Stimulated activated naive CD8-positive, alpha-beta T cell treated with anti-CD3 and anti-CD28 coated beads, Interleukin-15, Interleukin-2, amounts not matched to agents 100 U/mL and 50 U/mL, for 24 hours (primary cell): Measurements from ENCODE around the gene KIF12.

ENCODE experiments used
- ATAC-seq: fragments of 150-1000 bp; cut with Tn5 transposase; one replicate; pipeline ENCODE4 v1.10.0; 2021
- DNase-seq: peaks from one replicate; pipeline ENCODE4 v3.0.0; 2021

Gene KIF12

GRCh38 chr9:114065304-114065703 lies 33.8 kb downstream of the KIF12 start:
- DNase-seq (no peak), ATAC-seq (no peak)

DNA sequence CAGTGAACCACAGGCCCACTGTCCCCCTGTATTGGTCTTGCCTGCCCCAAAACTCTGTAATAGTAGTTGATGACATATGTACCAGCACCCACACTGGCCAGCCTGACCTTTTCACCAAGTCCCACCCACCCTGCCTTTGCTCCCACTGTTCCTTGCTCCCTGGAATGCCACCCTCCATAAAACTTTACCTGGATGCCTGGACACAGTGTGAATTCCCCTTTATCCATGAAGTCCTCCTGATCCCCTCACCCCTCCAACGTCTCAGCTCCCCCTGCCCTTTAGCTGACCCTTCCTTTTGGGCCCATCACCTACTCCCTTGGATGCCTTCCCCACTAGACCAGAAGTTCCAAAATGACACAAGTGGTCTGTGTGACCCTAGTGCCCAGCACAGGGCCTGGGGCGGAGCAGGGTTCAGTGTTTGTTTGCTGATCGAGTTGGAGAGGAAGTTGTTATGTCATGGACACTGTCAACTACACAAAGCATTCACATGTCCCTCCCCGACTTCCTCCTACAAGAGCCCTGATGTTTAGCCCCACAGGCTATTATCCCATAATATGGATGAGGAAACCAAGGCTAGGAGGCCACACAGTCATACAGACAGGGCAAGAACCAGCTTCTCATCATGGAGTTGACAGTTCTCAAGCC lies 37.1 kb downstream of the KIF12 start:
- DNase-seq: no peak
- ATAC-seq: no peak

- ATAC-seq: no peak
- no peak for DNase-seq
These were observed 37.8 kb downstream of the KIF12 start for GRCh38 chr9:114061292-114061691.

- ATAC-seq (no peak), DNase-seq (no peak)
These were observed 38.4 kb downstream of the KIF12 start for GRCh38 chr9:114060711-114061110.

- DNase-seq (no peak), ATAC-seq (no peak)
These were observed 39.0 kb downstream of the KIF12 start for GRCh38 chr9:114060070-114060469.

GRCh38 chr9:114059047-114059803 lies 39.9 kb downstream of the KIF12 start:
- ATAC-seq (no peak), DNase-seq (no peak)

DNA sequence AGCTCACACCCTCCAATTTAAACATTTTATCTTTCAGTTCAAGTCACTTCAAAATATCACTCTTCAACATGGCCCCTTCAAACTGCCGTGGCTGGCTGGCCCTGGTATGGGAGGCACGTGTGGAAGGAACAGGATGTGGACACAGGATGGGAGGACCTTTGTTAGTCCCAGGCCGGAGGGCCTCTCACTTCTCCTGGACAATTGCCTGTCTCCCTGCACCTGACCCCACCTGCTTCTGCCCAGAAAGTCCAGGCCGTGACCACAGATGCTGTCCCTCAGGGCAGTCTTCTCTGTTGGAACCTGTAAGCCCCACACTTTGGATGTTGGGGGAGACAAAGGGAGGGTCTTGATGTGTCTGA lies 40.4 kb downstream of the KIF12 start:
- no peak for ATAC-seq
- no peak for DNase-seq

DNA sequence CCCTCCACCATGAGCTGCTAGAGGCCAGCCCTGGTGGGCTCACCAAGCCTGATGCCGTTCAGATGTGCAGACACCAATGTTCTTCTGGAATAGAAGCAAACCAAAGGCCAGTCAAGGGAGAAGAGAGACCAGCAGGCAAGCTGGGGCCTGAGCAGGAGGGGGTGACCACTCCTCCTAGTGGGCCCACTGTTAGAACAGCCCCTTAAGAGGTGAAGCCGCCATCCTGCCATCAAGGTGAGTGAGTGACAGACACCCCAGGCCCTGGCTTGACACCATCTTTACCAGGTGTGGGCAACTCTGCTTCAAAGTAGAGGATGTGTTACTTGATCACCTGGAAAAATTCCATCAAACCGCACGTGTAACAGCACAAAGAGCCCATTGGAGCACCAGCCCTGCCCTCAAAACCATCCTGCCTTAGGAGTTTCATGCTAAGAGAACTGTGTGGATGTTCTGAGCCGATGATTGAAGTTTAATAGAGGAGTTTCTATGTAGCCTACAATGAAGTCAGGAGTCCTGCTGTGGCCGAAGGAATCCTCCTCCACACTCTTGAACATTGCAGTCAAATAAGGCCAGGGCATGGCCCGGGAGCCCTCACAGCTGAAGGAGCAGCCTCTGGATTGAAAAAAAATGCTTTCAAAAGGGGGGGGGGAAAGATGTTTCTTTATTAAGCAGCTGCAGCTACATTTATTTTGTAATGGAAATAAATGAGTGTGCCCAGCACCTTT lies 41.8 kb downstream of the KIF12 start:
- no peak for ATAC-seq
- no peak for DNase-seq

DNA sequence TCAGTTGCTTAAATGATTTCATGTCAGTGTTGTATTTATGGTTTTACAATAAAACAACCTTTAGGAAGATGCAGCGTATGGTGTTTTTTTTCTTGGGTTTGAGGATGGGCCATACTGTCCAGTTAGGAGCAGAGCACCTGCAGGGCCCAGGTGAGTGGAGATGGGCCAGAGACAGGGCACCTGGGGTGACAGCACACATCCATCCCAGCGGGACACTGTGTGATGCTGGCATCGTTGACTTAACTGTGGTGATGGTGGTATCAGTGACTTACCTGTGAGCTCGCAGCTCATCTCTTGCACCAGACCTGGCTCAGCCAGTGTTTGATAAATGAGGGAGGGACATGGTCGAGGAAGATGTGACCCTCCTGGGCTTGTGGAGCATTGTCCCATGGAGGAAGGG lies 42.6 kb downstream of the KIF12 start:
- no peak for DNase-seq
- no peak for ATAC-seq

GRCh38 chr9:114055894-114056293 lies 43.2 kb downstream of the KIF12 start:
- DNase-seq (no peak), ATAC-seq (no peak)

DNA sequence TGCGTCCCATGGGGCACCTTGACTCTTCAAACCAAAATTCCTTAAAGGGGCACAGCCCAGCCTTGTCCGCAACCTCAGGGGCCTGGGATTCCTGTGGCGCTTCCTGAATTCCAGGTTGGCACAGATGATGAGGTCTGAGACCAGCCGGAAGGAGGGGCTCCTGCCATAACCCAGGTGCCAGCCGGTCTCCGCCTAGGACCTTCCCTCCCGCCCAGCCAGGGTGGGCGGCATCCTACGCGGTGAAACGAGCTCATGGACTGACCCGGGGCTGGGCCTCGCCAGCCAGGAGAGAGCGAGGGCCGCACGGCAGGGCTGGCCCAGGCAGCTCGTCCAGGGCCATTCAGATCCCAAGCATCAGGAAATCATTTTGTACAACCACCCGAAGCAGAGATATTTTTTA lies 44.0 kb downstream of the KIF12 start:
- DNase-seq (no peak), ATAC-seq (no peak)

DNA sequence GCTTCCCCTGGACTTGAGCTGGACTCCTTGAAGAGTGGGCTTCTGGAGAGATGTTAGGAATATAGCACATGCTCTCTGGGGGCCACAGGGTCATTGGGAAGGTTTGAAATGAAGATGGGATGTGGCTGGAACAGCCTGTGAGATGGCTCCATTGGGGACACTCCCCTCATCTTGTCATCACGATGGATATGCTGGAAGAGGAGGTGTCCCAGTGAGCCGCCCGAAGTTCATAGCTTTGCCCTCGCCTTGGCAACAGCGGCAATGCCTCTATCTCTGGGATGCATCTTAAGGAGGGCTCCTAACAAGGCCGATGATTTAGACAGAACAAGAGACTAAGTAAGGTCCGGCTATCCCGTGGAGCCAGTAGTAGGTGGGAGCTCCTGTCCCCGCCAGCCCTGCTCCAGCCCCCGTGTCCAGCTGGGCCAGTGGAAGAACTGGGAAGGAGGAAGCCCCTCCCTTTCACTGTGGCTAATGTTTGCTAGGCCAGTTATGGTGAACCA lies 44.9 kb downstream of the KIF12 start:
- DNase-seq (no peak), ATAC-seq (no peak)

- ATAC-seq (no peak), DNase-seq (no peak)
These were observed 45.7 kb downstream of the KIF12 start for GRCh38 chr9:114053246-114054005.

- ATAC-seq: no peak
- no peak for DNase-seq
These were observed 47.4 kb downstream of the KIF12 start for GRCh38 chr9:114051706-114052105.

- ATAC-seq (no peak), DNase-seq (no peak)
These were observed 47.8 kb downstream of the KIF12 start for GRCh38 chr9:114051281-114051680.

DNA sequence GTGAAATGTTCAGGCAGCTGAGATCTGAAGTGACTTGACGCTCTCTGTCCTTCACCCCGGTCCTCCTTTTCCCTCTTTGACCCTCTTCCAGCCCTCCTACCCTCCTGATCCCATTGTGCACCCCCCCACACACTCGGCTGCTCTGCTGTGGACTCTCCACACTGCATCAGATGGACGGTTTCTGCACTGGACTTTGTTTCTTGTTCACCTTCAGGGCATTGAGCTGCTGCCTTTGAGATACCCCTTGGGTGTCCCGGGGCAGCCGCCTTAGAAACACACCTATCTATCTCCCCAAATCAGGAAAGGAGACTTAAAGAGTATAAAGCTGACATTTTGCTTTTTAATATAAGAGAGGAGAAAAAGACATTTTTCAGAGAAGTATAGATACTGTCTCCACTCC lies 48.4 kb downstream of the KIF12 start:
- DNase-seq (no peak), ATAC-seq (no peak)

GRCh38 chr9:114050226-114050568 lies 48.9 kb downstream of the KIF12 start:
- ATAC-seq (no peak), DNase-seq (no peak)

DNA sequence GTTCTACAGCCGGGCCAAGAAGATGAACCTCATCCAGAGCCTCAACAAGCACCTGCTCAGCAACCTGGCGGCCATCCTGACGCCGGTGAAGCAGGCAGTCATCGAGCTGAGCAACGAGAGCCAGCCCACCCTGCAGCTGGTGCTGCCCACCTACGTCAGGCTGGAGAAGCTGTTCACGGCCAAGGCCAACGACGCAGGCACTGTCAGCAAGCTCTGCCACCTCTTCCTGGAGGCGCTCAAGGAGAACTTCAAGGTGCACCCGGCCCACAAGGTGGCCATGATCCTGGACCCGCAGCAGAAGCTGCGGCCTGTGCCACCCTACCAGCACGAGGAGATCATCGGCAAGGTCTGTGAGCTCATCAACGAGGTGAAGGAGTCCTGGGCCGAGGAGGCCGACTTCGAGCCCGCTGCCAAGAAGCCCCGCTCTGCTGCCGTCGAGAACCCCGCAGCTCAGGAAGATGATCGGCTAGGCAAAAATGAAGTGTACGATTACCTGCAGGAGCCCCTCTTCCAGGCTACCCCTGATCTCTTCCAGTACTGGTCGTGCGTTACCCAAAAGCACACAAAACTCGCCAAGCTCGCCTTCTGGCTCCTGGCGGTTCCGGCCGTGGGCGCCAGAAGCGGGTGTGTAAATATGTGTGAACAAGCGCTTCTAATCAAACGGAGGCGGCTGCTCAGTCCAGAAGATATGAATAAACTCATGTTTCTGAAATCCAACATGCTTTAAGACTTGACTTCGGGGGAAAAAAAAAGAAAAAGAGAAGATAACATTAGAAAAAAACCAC lies 49.5 kb downstream of the KIF12 start:
- ATAC-seq: no peak
- DNase-seq: no peak

GRCh38 chr9:114048533-114049415 lies 50.3 kb downstream of the KIF12 start:
- ATAC-seq (no peak), DNase-seq (no peak)

DNA sequence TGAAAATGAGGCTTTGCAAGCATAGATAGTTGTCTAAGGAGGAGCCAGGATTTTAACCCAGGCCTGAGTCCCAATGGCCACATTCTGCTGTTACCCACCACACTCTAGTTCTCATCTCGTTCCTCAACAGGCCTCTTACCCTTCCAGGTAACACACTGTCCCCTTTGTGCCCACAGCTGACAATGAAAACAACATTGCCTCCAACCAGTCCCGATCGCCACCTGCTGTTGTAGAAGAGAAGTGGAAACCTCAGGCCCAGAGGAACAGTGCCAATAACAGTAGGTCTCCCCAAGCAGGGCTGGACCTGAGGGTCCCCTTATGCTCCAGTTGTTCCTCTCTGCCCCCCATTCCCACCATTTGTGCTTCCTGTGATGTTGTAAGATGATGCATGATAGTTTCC lies 51.4 kb downstream of the KIF12 start:
- DNase-seq (no peak), ATAC-seq (no peak)

GRCh38 chr9:114046875-114047274 lies 52.2 kb downstream of the KIF12 start:
- no peak for ATAC-seq
- no peak for DNase-seq
